Activated B cell treated with CpG ODN at 0.5 μM for 24 hours (primary cell): Measurements from ENCODE around the gene UGT1A5. TPM values are rescaled to one million over a fixed set of nuclear protein-coding genes. Genes with fewer than 3 reads are reported as not detected.

Experiments
- ATAC-seq: fragments of 200-7000 bp; cut with Tn5 transposase; one replicate; pipeline ENCODE4 v1.10.0; 2021; ENCODE audit warnings: low read depth, mild to moderate bottlenecking, moderate library complexity
- CTCF ChIA-PET: fragments of 350-600 bp; sonication (Branson Sonifier 250); formaldehyde crosslinking; loops from one replicate; lab custom pipeline; 2021; ENCODE audit warnings: antibody characterized with exemption; lab: Charles Lee
- POLR2A ChIA-PET: fragments of 350-600 bp; sonication (Branson Sonifier 250); formaldehyde crosslinking; loops from one replicate; lab custom pipeline; 2021; ENCODE audit warnings: antibody characterized with exemption; lab: Charles Lee
- DNase-seq: peaks from one replicate; pipeline ENCODE4 v3.0.0; 2022
- H3K27ac Mint-ChIP-seq: one replicate; pipeline ENCODE4 v1.8.0; 2020; ENCODE audit warnings: mixed read lengths
- H3K27me3 Mint-ChIP-seq: one replicate; pipeline ENCODE4 v1.8.0; 2021; ENCODE audit warnings: mixed read lengths
- H3K36me3 Mint-ChIP-seq: one replicate; pipeline ENCODE4 v1.8.0; 2021; ENCODE audit warnings: low read depth, mixed read lengths
- H3K4me1 Mint-ChIP-seq: one replicate; pipeline ENCODE4 v1.8.0; 2021; ENCODE audit warnings: mixed read lengths
- H3K4me3 Mint-ChIP-seq: one replicate; pipeline ENCODE4 v1.8.0; 2020; ENCODE audit warnings: mild to moderate bottlenecking, mixed read lengths
- H3K9me3 Mint-ChIP-seq: one replicate; pipeline ENCODE4 v1.8.0; 2020; ENCODE audit warnings: mixed read lengths
- intact Hi-C: fragments of 100-400 bp; cut with micrococcal nuclease; formaldehyde crosslinking; loops from one replicate; pipeline ENCODE4 v1.15.1; 2024
- total RNA-seq: library from RNA; stranded (reverse); gene quantifications from 2 replicates; pipeline ENCODE4 v1.2.3, GENCODE V29; 2022
- TF ChIP-seq, protein P1 (sequence below): fragments of 200-600 bp; IDR thresholded peaks from one replicate; pipeline ENCODE4 v1.8.0; 2022; ENCODE audit warnings: antibody characterized with exemption, mild to moderate bottlenecking

UGT1A5 gene
- total RNA-seq, result not detected in 2 replicates

DNA sequence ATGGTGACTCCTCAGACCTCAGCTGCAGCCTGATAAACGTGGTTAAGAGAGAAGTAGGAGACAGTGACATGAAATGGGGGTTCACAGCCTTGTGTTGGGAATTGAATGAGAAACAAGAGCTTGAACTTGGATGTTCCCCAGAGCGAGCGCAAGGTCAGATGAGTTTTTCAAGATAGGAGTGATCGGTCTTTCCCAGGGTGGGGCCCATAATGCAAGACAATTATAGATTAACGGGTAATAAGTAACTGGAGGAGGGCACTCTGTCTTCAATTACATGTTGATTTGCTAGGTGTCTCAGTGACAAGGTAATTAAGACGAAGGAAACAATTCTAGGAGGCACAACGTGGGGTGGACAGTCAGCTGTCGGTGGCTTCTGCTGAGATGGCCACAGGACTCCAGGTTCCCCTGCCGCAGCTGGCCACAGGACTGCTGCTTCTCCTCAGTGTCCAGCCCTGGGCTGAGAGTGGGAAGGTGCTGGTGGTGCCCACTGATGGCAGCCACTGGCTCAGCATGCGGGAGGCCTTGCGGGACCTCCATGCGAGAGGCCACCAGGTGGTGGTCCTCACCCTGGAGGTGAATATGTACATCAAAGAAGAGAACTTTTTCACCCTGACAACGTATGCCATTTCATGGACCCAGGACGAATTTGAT is at the start of gene UGT1A5:
TSS of gene UGT1A5 (plus strand) at position 297 of the 651 bp plus-strand sequence. CDS start at position 382, 85 bp downstream.
- DNase-seq (no peak), ATAC-seq (no peak)
- Mint-ChIP-seq H3K27ac (no peak within 1 kb of the TSS), H3K9me3 (no peaks in the 10 kb centered on the region), H3K36me3 (no peaks in the 10 kb centered on the region), H3K4me3 (no peak within 1 kb of the TSS), H3K27me3 (peaks cover 26% of the 10 kb centered on the region), H3K4me1 (peaks cover 4% of the 10 kb centered on the region)
- TF ChIP-seq, protein P1, sequence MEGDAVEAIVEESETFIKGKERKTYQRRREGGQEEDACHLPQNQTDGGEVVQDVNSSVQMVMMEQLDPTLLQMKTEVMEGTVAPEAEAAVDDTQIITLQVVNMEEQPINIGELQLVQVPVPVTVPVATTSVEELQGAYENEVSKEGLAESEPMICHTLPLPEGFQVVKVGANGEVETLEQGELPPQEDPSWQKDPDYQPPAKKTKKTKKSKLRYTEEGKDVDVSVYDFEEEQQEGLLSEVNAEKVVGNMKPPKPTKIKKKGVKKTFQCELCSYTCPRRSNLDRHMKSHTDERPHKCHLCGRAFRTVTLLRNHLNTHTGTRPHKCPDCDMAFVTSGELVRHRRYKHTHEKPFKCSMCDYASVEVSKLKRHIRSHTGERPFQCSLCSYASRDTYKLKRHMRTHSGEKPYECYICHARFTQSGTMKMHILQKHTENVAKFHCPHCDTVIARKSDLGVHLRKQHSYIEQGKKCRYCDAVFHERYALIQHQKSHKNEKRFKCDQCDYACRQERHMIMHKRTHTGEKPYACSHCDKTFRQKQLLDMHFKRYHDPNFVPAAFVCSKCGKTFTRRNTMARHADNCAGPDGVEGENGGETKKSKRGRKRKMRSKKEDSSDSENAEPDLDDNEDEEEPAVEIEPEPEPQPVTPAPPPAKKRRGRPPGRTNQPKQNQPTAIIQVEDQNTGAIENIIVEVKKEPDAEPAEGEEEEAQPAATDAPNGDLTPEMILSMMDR, result no peak
- ChIA-PET POLR2A (no interaction called here), CTCF (interaction anchor here (0.8 to 2.1 kb wide), 3 partner anchors 13 to 309 kb away, joined by 3 to 8 read pairs (median 3); no protein-coding TSS in a partner anchor)
- intact Hi-C loops, result loop anchor here (5.0 kb wide), 2 partner anchors 215 to 1105 kb away; no protein-coding TSS in a partner anchor

DNA sequence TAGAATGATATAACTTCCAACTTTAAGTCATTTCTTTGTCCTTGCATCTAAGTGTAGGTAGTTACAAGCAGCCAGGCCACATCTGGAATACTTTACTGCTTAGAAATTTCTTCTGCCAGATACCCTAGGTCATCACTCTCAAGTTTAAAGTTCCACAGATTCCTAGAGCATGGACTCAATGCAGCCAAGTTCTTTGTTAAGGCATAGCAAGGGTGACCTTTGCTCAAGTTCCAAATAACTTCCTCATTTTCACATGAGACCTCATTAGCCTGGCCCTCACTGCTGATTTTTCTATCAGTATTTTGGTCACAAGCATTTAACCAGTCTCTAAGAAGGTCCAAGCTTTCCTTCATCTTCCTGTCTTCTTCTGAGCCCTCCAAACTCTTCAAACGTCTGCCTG is 48.8 kb upstream of the UGT1A5 start:
- Mint-ChIP-seq H3K4me3 (no peak overlapping the region), H3K27me3 (peaks cover 47% of the 10 kb centered on the region), H3K36me3 (no peaks in the 10 kb centered on the region), H3K4me1 (no peaks in the 10 kb centered on the region), H3K9me3 (no peaks in the 10 kb centered on the region), H3K27ac (no peak overlapping the region)
- DNase-seq, result no peak
- intact Hi-C loops, result no loop called here
- TF ChIP-seq, protein P1, result no peak
- no peak for ATAC-seq
- ChIA-PET POLR2A (no interaction called here), CTCF (no interaction called here)

DNA sequence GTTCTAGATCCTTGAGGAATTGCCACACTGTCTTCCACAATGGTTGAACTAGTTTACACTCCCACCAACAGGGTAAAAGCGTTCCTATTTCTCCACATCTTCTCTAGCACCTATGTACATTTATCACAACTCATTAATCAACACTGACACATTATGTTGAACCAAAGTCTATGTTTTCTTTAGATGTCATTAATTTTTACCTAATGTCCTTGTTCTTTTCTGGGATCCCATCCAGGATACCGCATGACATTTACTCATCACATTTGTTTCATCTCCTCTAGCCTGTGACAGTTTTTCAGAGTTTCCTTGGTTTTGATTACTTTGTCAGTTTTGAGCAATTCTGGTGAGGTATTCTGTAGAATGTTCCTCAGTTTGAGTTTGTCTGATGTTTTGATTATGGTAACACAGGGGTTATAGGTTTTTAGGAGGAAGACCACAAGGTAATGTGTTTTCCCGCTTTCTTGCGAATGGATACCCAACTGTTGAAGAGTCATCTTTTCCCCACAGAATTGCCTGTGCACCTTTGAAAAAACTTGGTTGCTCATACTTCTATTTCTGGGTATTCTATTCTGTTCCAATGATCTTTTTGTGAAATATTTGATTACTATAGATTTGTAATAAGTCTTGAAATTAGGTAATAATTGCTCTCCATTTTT is 44.0 kb upstream of the UGT1A5 start:
- TF ChIP-seq, protein P1, result no peak
- Mint-ChIP-seq H3K27me3 (peaks cover 21% of the 10 kb centered on the region), H3K4me3 (no peak overlapping the region), H3K4me1 (no peaks in the 10 kb centered on the region), H3K27ac (no peak overlapping the region), H3K36me3 (no peaks in the 10 kb centered on the region), H3K9me3 (no peaks in the 10 kb centered on the region)
- intact Hi-C loops, result no loop called here
- DNase-seq (no peak), ATAC-seq (no peak)
- ChIA-PET CTCF (no interaction called here), POLR2A (no interaction called here)

- ChIA-PET CTCF (no interaction called here), POLR2A (no interaction called here)
- no peaks in the 10 kb centered on the region for H3K9me3 Mint-ChIP-seq
- no peak within 1 kb of the TSS for H3K27ac Mint-ChIP-seq
- DNase-seq (no peak), ATAC-seq (no peak)
- H3K4me1 Mint-ChIP-seq, result no peaks in the 10 kb centered on the region
- H3K36me3 Mint-ChIP-seq, result no peaks in the 10 kb centered on the region
- TF ChIP-seq, protein P1, result no peak
- peaks cover 25% of the 10 kb centered on the region for H3K27me3 Mint-ChIP-seq
- no peak within 1 kb of the TSS for H3K4me3 Mint-ChIP-seq
- intact Hi-C loops, result no loop called here
These were observed 41.2 kb upstream of the UGT1A5 start, which contains the start of gene UGT1A9 for GRCh38 chr2:233671290-233672161. Gene UGT1A9 (plus strand): TSS chr2:233671898. CDS start chr2:233671935, 37 bp downstream.
